22Rv1 (cell line): Measurements from ENCODE around the gene ZSCAN26.

ENCODE experiments used
- CTCF ChIP-seq: fragments of 450-650 bp; IDR thresholded peaks from 2 replicates; pipeline ENCODE4 v1.5.1; 2017; ENCODE audit warnings: mild to moderate bottlenecking
- ZFX ChIP-seq: fragments of 450-650 bp; IDR thresholded peaks from 2 replicates; pipeline ENCODE4 v1.6.1; 2017; ENCODE audit warnings: antibody characterized with exemption, borderline replicate concordance

- TF ChIP-seq CTCF: no peak
- no peak for TF ChIP-seq ZFX
Measured at GRCh38 chr6:28240471-28240870, 26.5 kb upstream of the ZSCAN26 start.
